Measurements from ENCODE around the gene CERS6. TPM values are rescaled to one million over a fixed set of nuclear protein-coding genes. Genes with fewer than 3 reads are reported as not detected.

Gene CERS6
- total and polyA plus RNA-seq, 2 of the 8 experiments (the other 6 are each of a cell fraction or from before 2014, with no cell fraction given), result 6.8 to 28.2 TPM

DNA sequence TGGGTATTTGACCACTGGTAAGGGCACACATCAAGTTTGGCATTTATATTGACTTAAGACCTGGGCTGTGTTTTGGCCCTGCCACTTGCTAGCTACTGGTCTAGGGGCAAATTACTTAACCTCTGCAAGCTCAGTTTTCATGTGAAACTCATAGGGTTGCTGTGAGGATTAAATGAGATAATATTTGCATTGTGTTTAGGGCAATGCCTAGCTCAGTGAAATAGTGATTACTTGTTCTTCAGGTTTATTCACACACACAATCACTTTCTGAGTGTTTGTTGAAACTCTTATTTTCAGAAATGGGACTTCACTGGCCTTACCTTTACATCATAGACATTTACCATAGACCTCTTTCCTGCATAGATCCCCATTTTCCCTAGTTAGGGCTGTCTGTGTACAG, 12.3 kb downstream of the CERS6 start:
- Histone ChIP-seq H3K79me2 (ENCODE audit: control insufficient read depth in 1 of 2, insufficient read depth in 2 of 2, low read length in 2 of 2) (peaks cover 0 to 90% of the 10 kb centered on the region in 2 experiments; a peak in 3 of 4 replicates), H4K8ac (ENCODE audit: extremely low read depth, insufficient read depth, low read length) (no peak overlapping the region), H3K79me1 (ENCODE audit: low read depth, low read length) (peaks cover 7% of the 10 kb centered on the region), H3K27me3 (replicated peaks in 1 of 4; ENCODE audit: control insufficient read depth in 3 of 4, extremely low read depth in 1 of 4, insufficient read depth in 3 of 4, low read length in 3 of 4) (no peaks in the 10 kb centered on the region), H3K18ac (ENCODE audit: extremely low read depth, low read length) (no peak overlapping the region), H2BK5ac (ENCODE audit: low read depth, low read length) (no peak overlapping the region), H3K23ac (ENCODE audit: insufficient read length) (no peak overlapping the region), H3K9me3 (ENCODE audit: insufficient read depth in 2 of 2, low read depth in 1 of 2, low read length in 1 of 2) (no peaks in the 10 kb centered on the region), H2AK5ac (ENCODE audit: low read depth, low read length) (no peak overlapping the region), H3K4me2 (ENCODE audit: insufficient read depth in 1 of 2, low read depth in 2 of 2, low read length in 2 of 2) (no peak overlapping the region), H3K9ac (replicated peaks in 1 of 4; ENCODE audit: extremely low read depth in 1 of 4, low read depth in 3 of 4, low read length in 3 of 4) (no peak overlapping the region), H3K56ac (replicated peaks; ENCODE audit: insufficient read length, low read depth, low read length) (no peak overlapping the region), H2BK20ac (ENCODE audit: low read length) (no peak overlapping the region), H4K91ac (replicated peaks; ENCODE audit: insufficient read length, low read length) (no peak overlapping the region), H3K36me3 (ENCODE audit: control insufficient read depth in 2 of 4, insufficient read depth in 4 of 4, low read length in 3 of 4) (no peaks in the 10 kb centered on the region), H3K4me3 (ENCODE audit: extremely low read depth in 1 of 4, insufficient read depth in 2 of 4, low read depth in 3 of 4, low read length in 4 of 4) (no peak overlapping the region), H3K27ac (ENCODE audit: low read depth, low read length) (no peak overlapping the region), H3K4ac (replicated peaks; ENCODE audit: insufficient read length, low read depth, low read length) (no peak overlapping the region), H3K14ac (ENCODE audit: insufficient read length) (no peak overlapping the region), H4K5ac (ENCODE audit: insufficient read length, low read depth, low read length) (no peak overlapping the region), H3K4me1 (replicated peaks in 1 of 4; ENCODE audit: control insufficient read depth in 3 of 4, insufficient read depth in 4 of 4, low read length in 3 of 4) (peaks cover 6 to 26% (median 14%) of the 10 kb centered on the region in 4 experiments; a peak in 6 of 7 replicates), H4K20me1 (replicated peaks in 1 of 2; ENCODE audit: control insufficient read depth in 1 of 2, insufficient read depth in 2 of 2, low read length in 2 of 2) (peaks cover 17 to 19% of the 10 kb centered on the region in 2 experiments), H2BK12ac (ENCODE audit: low read depth, low read length) (no peak overlapping the region), H2BK15ac (ENCODE audit: low read length) (no peak overlapping the region), H2AFZ (ENCODE audit: low read length) (no peak overlapping the region), H2BK120ac (replicated peaks; ENCODE audit: low read depth, low read length) (no peak overlapping the region), H3K23me2 (ENCODE audit: low read depth, low read length) (no peaks in the 10 kb centered on the region; the same call in 1 of the 2 replicates)
- ChIA-PET CTCF (ENCODE audit: partially characterized antibody) (interaction anchor here (1.0 to 1.2 kb wide), 3 partner anchors 13 to 80 kb away, joined by 3 to 5 read pairs (median 3); no protein-coding TSS in a partner anchor), POLR2A (ENCODE audit: partially characterized antibody) (interaction anchor here (0.6 kb wide), 1 partner anchor 16 kb away, joined by 3 read pairs; no protein-coding TSS in a partner anchor)
- FAIRE-seq (no peak), DNase-seq (ENCODE audit: low read depth in 1 of 2, low spot score in 2 of 2) (no peak)
- TF ChIP-seq NANOG (IDR thresholded peaks at IDR 0.05; ENCODE audit: insufficient read depth, low read depth, low read length, poor library complexity, severe bottlenecking), result no peak
- no peak for TF ChIP-seq SUZ12 (IDR thresholded peaks at IDR 0.05; ENCODE audit: low read length)
- TF ChIP-seq, protein P1, sequence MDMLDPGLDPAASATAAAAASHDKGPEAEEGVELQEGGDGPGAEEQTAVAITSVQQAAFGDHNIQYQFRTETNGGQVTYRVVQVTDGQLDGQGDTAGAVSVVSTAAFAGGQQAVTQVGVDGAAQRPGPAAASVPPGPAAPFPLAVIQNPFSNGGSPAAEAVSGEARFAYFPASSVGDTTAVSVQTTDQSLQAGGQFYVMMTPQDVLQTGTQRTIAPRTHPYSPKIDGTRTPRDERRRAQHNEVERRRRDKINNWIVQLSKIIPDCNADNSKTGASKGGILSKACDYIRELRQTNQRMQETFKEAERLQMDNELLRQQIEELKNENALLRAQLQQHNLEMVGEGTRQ (IDR thresholded peaks at IDR 0.05; ENCODE audit: low read length), result no peak
- TF ChIP-seq SAP30 (IDR thresholded peaks at IDR 0.05; ENCODE audit: insufficient read depth, insufficient replicate concordance, low read length), result no peak
- TF ChIP-seq HDAC2 (IDR thresholded peaks at IDR 0.05; ENCODE audit: borderline replicate concordance in 1 of 2, low read depth in 2 of 2, low read length in 2 of 2), result no peak
- no peak for TF ChIP-seq GTF2F1 (IDR thresholded peaks at IDR 0.05; ENCODE audit: borderline replicate concordance, low read depth, low read length)
- no peak for TF ChIP-seq RAD21 (IDR thresholded peaks at IDR 0.05 in 1 of 2, conservative IDR thresholded peaks at IDR 0.05 in 1 of 2; ENCODE audit: low read depth in 2 of 2, low read length in 2 of 2)
